ENCODE results near the gene PHYH. TPM values are rescaled to one million over a fixed set of nuclear protein-coding genes. Genes with fewer than 3 reads are reported as not detected.

PHYH gene
- total and polyA plus RNA-seq, 2 donors (not counting 1 experiment from before 2014, with no cell fraction given): 21.8 to 31.5 TPM

GRCh38 chr10:13233358-13233757, 66.5 kb downstream of the PHYH start:
- H3K9me3 ChIP-seq (ENCODE audit: control insufficient read depth, insufficient read depth, low read depth, low read length): no peaks in the 10 kb centered on the region
- no peak overlapping the region for H3K27ac ChIP-seq (ENCODE audit: insufficient read depth, low read length)
- H3K9ac ChIP-seq (ENCODE audit: insufficient read depth, low read length): no peak overlapping the region
- DNase-seq (ENCODE audit: low read depth in 2 of 2): no peak
- no peaks in the 10 kb centered on the region for H3K79me2 ChIP-seq (ENCODE audit: control insufficient read depth, insufficient read depth, low read length)
- no peaks in the 10 kb centered on the region for H4K20me1 ChIP-seq (ENCODE audit: control insufficient read depth, extremely low read depth, insufficient read depth, low read length)
- H3K36me3 ChIP-seq (ENCODE audit: control insufficient read depth, insufficient read depth, low read length): no peaks in the 10 kb centered on the region
- no peak overlapping the region for H3K4me2 ChIP-seq (ENCODE audit: extremely low read depth, insufficient read depth, low read length)
- TF ChIP-seq CTCF (conservative IDR thresholded peaks at IDR 0.05 in 1 of 2, IDR thresholded peaks at IDR 0.05 in 1 of 2; ENCODE audit: low read depth in 1 of 2, low read length in 2 of 2) (no peak), EZH2 (IDR thresholded peaks at IDR 0.05; ENCODE audit: low read length, missing control alignments) (no peak)
- no peak overlapping the region for H2AFZ ChIP-seq (ENCODE audit: low read length)
- no peak overlapping the region for H3K4me3 ChIP-seq (replicated peaks in 1 of 4; ENCODE audit: control extremely low read depth in 1 of 4, insufficient read depth in 1 of 4, low read depth in 3 of 4, low read length in 4 of 4)
- no peaks in the 10 kb centered on the region for H3K27me3 ChIP-seq (ENCODE audit: control insufficient read depth, insufficient read depth, low read length)
- no peaks in the 10 kb centered on the region for H3K4me1 ChIP-seq (ENCODE audit: control insufficient read depth, extremely low read depth, insufficient read depth, low read length)

GRCh38 chr10:13231808-13232207, 68.1 kb downstream of the PHYH start:
- Histone ChIP-seq H3K4me1 (ENCODE audit: control insufficient read depth, extremely low read depth, insufficient read depth, low read length) (no peaks in the 10 kb centered on the region), H3K27ac (ENCODE audit: insufficient read depth, low read length) (no peak overlapping the region), H3K4me3 (replicated peaks in 1 of 4; ENCODE audit: control extremely low read depth in 1 of 4, insufficient read depth in 1 of 4, low read depth in 3 of 4, low read length in 4 of 4) (no peak overlapping the region), H3K79me2 (ENCODE audit: control insufficient read depth, insufficient read depth, low read length) (no peaks in the 10 kb centered on the region), H4K20me1 (ENCODE audit: control insufficient read depth, extremely low read depth, insufficient read depth, low read length) (no peaks in the 10 kb centered on the region), H2AFZ (ENCODE audit: low read length) (no peak overlapping the region), H3K9me3 (ENCODE audit: control insufficient read depth, insufficient read depth, low read depth, low read length) (no peaks in the 10 kb centered on the region), H3K4me2 (ENCODE audit: extremely low read depth, insufficient read depth, low read length) (no peak overlapping the region), H3K36me3 (ENCODE audit: control insufficient read depth, insufficient read depth, low read length) (no peaks in the 10 kb centered on the region), H3K27me3 (ENCODE audit: control insufficient read depth, insufficient read depth, low read length) (no peaks in the 10 kb centered on the region), H3K9ac (ENCODE audit: insufficient read depth, low read length) (no peak overlapping the region)
- no peak for DNase-seq (ENCODE audit: low read depth in 2 of 2)
- no peak for TF ChIP-seq CTCF (conservative IDR thresholded peaks at IDR 0.05 in 1 of 2, IDR thresholded peaks at IDR 0.05 in 1 of 2; ENCODE audit: low read depth in 1 of 2, low read length in 2 of 2)
- TF ChIP-seq EZH2 (IDR thresholded peaks at IDR 0.05; ENCODE audit: low read length, missing control alignments): no peak

- H3K9ac ChIP-seq (ENCODE audit: insufficient read depth, low read length): no peak overlapping the region
- no peaks in the 10 kb centered on the region for H3K9me3 ChIP-seq (ENCODE audit: control insufficient read depth, insufficient read depth, low read depth, low read length)
- H4K20me1 ChIP-seq (ENCODE audit: control insufficient read depth, extremely low read depth, insufficient read depth, low read length): no peaks in the 10 kb centered on the region
- no peak overlapping the region for H3K27ac ChIP-seq (ENCODE audit: insufficient read depth, low read length)
- no peak overlapping the region for H3K4me3 ChIP-seq (replicated peaks in 1 of 4; ENCODE audit: control extremely low read depth in 1 of 4, insufficient read depth in 1 of 4, low read depth in 3 of 4, low read length in 4 of 4)
- no peak overlapping the region for H3K4me2 ChIP-seq (ENCODE audit: extremely low read depth, insufficient read depth, low read length)
- H3K27me3 ChIP-seq (ENCODE audit: control insufficient read depth, insufficient read depth, low read length): no peaks in the 10 kb centered on the region
- TF ChIP-seq CTCF (conservative IDR thresholded peaks at IDR 0.05 in 1 of 2, IDR thresholded peaks at IDR 0.05 in 1 of 2; ENCODE audit: low read depth in 1 of 2, low read length in 2 of 2): no peak
- no peak for TF ChIP-seq EZH2 (IDR thresholded peaks at IDR 0.05; ENCODE audit: low read length, missing control alignments)
- H3K79me2 ChIP-seq (ENCODE audit: control insufficient read depth, insufficient read depth, low read length): no peaks in the 10 kb centered on the region
- no peaks in the 10 kb centered on the region for H3K4me1 ChIP-seq (ENCODE audit: control insufficient read depth, extremely low read depth, insufficient read depth, low read length)
- no peaks in the 10 kb centered on the region for H3K36me3 ChIP-seq (ENCODE audit: control insufficient read depth, insufficient read depth, low read length)
- H2AFZ ChIP-seq (ENCODE audit: low read length): no peak overlapping the region
- DNase-seq (ENCODE audit: low read depth in 2 of 2): no peak
Observed at GRCh38 chr10:13231190-13231589, 68.7 kb downstream of the PHYH start.

Other genes starting within 250 kb of the PHYH start
- gene OPTN, start 199.9 kb downstream of the PHYH start, total RNA-seq: 99.6 and 156 TPM in 2 replicates
- gene OPTN, start 199.9 kb downstream of the PHYH start, polyA plus RNA-seq: 82.9 and 139 TPM in 2 replicates
- gene MCM10, start 138.5 kb downstream of the PHYH start, total RNA-seq: 0.51 and 0.83 TPM in 2 replicates
- gene MCM10, start 138.5 kb downstream of the PHYH start, polyA plus RNA-seq: 3.1 and 10.4 TPM in 2 replicates
- gene UCMA, start 65.7 kb downstream of the PHYH start, total RNA-seq: not detected in 2 replicates
- not detected in 2 replicates for gene UCMA, start 65.7 kb downstream of the PHYH start, polyA plus RNA-seq
- gene SEPHS1, start 48.2 kb upstream of the PHYH start, total RNA-seq: 23.9 and 27.4 TPM in 2 replicates
- 50.6 and 57.8 TPM in 2 replicates for gene SEPHS1, start 48.2 kb upstream of the PHYH start, polyA plus RNA-seq
- gene BEND7, start 228.9 kb upstream of the PHYH start, total RNA-seq: 9.2 and 10.6 TPM in 2 replicates
- gene BEND7, start 228.9 kb upstream of the PHYH start, polyA plus RNA-seq: 6.2 and 8.0 TPM in 2 replicates